Mesothelial cell of epicardium (in vitro differentiated cells): ENCODE measurements around the gene WWC2. TPM values are rescaled to one million over a fixed set of nuclear protein-coding genes. Genes with fewer than 3 reads are reported as not detected.

Experiments used
- DNase-seq, 2 experiments: peaks; one replicate each; pipeline ENCODE4 v3.0.0; 2021; ENCODE audit warnings: low spot score in 2 of 2; ENCODE audit not compliant: unreplicated experiment in 2 of 2
- H3K27ac Mint-ChIP-seq: 2 replicates; pipeline ENCODE4 v1.8.0; 2021; ENCODE audit warnings: mixed read lengths
- H3K27me3 Mint-ChIP-seq: 2 replicates; pipeline ENCODE4 v1.8.0; 2021; ENCODE audit warnings: low read depth, mixed read lengths
- H3K36me3 Mint-ChIP-seq: 2 replicates; pipeline ENCODE4 v1.8.0; 2021; ENCODE audit warnings: mixed read lengths
- H3K4me1 Mint-ChIP-seq: 2 replicates; pipeline ENCODE4 v1.8.0; 2021; ENCODE audit warnings: mixed read lengths
- H3K4me3 Mint-ChIP-seq: 2 replicates; pipeline ENCODE4 v1.8.0; 2021; ENCODE audit warnings: mild to moderate bottlenecking, moderate library complexity, mixed read lengths
- H3K9me3 Mint-ChIP-seq: 2 replicates; pipeline ENCODE4 v1.8.0; 2021; ENCODE audit warnings: mixed read lengths
- total RNA-seq: library from RNA; stranded (reverse); gene quantifications from 3 replicates; pipeline ENCODE4 v1.2.1, GENCODE V29; 2021
- TF ChIP-seq, protein P1 (sequence below): fragments of 200-600 bp; sonication (generic); IDR thresholded peaks from one replicate; pipeline ENCODE4 v1.5.0; 2021; ENCODE audit warnings: antibody characterized with exemption; ENCODE audit not compliant: unreplicated experiment

The WWC2 gene
- total RNA-seq, 1 donor from 2014 or later = 64.1 TPM

DNA sequence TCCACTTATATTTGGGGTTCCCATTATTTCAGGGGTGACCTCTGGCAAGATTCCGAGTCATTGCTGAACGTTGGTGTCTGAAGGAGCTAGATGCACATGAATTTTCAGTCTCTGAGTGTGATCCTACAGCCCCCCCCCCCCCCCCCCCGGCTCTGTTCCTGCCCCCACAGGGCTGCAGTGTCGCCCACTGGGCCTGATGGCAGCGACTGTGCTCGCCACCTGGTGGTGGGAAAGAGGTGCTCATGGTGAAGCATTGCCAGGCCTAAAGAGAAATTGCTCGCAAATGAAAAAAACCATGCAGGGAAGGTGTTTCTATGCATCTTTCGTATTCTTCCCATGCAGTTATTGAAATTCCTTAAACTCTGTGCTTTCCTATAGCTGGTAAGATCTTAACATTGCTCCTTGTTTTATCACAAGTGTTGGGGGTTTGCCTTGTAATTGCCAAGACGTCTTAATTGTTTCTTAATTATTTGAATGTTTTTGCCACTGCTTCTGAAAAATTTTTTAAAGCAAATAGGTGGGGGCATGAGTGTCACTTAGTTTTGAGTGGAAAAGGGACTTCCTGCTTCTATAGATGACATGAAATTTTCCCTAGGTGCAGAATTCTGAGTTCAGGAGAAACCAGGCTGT, 157.8 kb downstream of the WWC2 start:
- no peaks in the 10 kb centered on the region for H3K27me3 Mint-ChIP-seq
- no peak overlapping the region for H3K27ac Mint-ChIP-seq
- no peak for DNase-seq
- H3K9me3 Mint-ChIP-seq = no peaks in the 10 kb centered on the region
- H3K36me3 Mint-ChIP-seq = peaks cover 7% of the 10 kb centered on the region
- no peak overlapping the region for H3K4me3 Mint-ChIP-seq
- TF ChIP-seq, protein P1, sequence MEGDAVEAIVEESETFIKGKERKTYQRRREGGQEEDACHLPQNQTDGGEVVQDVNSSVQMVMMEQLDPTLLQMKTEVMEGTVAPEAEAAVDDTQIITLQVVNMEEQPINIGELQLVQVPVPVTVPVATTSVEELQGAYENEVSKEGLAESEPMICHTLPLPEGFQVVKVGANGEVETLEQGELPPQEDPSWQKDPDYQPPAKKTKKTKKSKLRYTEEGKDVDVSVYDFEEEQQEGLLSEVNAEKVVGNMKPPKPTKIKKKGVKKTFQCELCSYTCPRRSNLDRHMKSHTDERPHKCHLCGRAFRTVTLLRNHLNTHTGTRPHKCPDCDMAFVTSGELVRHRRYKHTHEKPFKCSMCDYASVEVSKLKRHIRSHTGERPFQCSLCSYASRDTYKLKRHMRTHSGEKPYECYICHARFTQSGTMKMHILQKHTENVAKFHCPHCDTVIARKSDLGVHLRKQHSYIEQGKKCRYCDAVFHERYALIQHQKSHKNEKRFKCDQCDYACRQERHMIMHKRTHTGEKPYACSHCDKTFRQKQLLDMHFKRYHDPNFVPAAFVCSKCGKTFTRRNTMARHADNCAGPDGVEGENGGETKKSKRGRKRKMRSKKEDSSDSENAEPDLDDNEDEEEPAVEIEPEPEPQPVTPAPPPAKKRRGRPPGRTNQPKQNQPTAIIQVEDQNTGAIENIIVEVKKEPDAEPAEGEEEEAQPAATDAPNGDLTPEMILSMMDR = peak; percentile 85
- peaks cover 14% of the 10 kb centered on the region for H3K4me1 Mint-ChIP-seq

DNA sequence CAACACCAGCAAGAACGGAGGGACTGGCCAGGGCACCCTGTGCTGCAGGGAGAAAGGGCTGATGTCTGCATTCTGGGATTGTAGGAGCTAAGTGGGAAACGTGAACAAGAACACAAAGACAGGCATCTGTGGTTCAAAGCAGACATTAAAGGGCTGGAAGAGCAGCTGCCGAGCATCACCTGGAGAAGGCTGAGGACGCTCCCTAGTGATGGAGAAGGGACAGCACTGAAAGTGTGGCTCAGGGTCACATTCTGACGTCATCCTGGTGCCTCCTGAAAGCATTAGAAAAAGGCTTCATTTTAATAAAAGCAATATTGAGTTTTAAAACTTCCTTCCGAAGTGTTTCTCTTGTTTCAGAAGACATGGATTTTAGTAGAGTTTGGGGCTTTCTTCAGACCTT, 158.8 kb downstream of the WWC2 start:
- no peak for DNase-seq
- peaks cover 23% of the 10 kb centered on the region for H3K4me1 Mint-ChIP-seq
- no peaks in the 10 kb centered on the region for H3K27me3 Mint-ChIP-seq
- no peak overlapping the region for H3K4me3 Mint-ChIP-seq
- TF ChIP-seq, protein P1 = no peak
- H3K36me3 Mint-ChIP-seq = peaks cover 7% of the 10 kb centered on the region
- no peaks in the 10 kb centered on the region for H3K9me3 Mint-ChIP-seq
- H3K27ac Mint-ChIP-seq = no peak overlapping the region

DNA sequence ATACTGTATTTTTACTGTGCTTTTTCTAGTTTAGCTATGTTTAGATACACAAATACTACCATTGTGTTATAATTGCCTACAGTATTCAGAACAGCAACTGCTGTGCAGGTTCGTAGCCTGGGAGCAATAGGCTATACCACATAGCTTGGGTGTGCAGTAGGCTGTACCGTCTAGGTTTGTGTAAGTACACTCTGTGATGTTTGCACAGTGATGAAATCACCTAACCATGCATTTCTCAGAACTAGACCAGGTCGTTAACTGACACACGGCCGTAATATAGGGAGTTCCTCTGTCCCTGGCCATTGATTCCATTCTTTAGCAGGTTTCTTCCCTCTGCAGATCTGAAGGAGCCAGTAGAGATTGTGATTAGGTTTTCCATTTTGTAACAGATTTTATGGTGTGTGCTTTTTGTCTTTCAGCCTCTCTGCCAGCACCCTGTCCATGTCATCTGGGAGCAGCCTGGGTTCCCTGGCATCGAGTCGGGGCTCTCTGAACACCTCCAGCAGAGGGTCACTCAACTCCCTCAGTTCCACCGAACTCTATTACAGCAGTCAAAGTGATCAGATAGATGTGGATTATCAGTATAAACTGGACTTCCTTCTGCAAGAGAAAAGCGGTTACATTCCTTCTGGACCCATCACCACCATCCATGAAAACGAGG, 161.6 kb downstream of the WWC2 start:
- TF ChIP-seq, protein P1 = no peak
- no peaks in the 10 kb centered on the region for H3K27me3 Mint-ChIP-seq
- H3K4me1 Mint-ChIP-seq = peaks cover 20% of the 10 kb centered on the region
- DNase-seq = no peak
- H3K4me3 Mint-ChIP-seq = no peak overlapping the region
- peaks cover 10% of the 10 kb centered on the region for H3K36me3 Mint-ChIP-seq
- no peaks in the 10 kb centered on the region for H3K9me3 Mint-ChIP-seq
- H3K27ac Mint-ChIP-seq = no peak overlapping the region

GRCh38 chr4:183261953-183262775, 163.1 kb downstream of the WWC2 start:
- no peaks in the 10 kb centered on the region for H3K9me3 Mint-ChIP-seq
- H3K27ac Mint-ChIP-seq = peak overlapping the region; percentile 92
- H3K4me1 Mint-ChIP-seq = peaks cover 18% of the 10 kb centered on the region
- H3K4me3 Mint-ChIP-seq = no peak overlapping the region
- H3K36me3 Mint-ChIP-seq = peaks cover 21% of the 10 kb centered on the region
- TF ChIP-seq, protein P1 = peak; percentile 61
- H3K27me3 Mint-ChIP-seq = no peaks in the 10 kb centered on the region
- DNase-seq = peak; percentile 57 to 78

GRCh38 chr4:183262776-183263100, 163.7 kb downstream of the WWC2 start:
- TF ChIP-seq, protein P1 = no peak
- Mint-ChIP-seq H3K27me3 (no peaks in the 10 kb centered on the region), H3K4me3 (no peak overlapping the region), H3K4me1 (peaks cover 18% of the 10 kb centered on the region), H3K27ac (peak overlapping the region; percentile 92), H3K9me3 (no peaks in the 10 kb centered on the region), H3K36me3 (peaks cover 26% of the 10 kb centered on the region)
- DNase-seq = no peak
